Choroid plexus epithelial cell (primary cell): ENCODE measurements around the gene CAMSAP2.
A peak's percentile ranks its signal among the peaks of the same experiment; 100 is the strongest.
"Not testable (repeated sequence)": the region's sequence is repeated elsewhere in the genome, so short reads cannot be mapped to it uniquely, and the experiment has no call there.

Experiments used
- DNase-seq: peaks from one replicate; pipeline ENCODE4 v3.0.0-alpha.2; 2010; ENCODE audit warnings: low read depth
- H3K4me3 ChIP-seq: 2 replicates; pipeline ENCODE4 v1.5.1; 2011; ENCODE audit warnings: low read depth, mild to moderate bottlenecking, control low read depth, low read length, moderate library complexity
- TF ChIP-seq, protein P1 (sequence below): conservative IDR thresholded peaks from 2 replicates; pipeline ENCODE4 v1.5.1; 2011; ENCODE audit warnings: low read depth, mild to moderate bottlenecking, control low read depth, inconsistent platforms, low read length, moderate library complexity

The CAMSAP2 gene

DNA sequence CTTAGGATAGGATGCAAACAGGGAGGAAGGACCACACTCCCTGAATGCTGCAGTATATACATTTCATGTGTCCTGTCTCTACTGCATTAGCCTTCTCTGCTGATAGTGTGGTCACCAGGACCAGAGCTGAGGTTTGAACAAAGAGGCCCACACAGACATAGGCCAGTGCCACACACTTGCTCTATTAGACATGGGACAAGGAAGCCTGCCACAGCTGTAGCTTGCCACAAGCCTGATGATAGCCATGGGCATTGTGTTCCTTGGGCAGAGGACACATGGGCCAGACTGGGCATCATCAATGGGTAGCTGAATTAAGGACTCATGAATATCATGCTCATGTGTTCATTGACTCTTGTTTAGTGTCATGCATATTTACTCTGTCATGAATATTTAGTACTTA is 10.4 kb downstream of the CAMSAP2 start:
- TF ChIP-seq, protein P1, sequence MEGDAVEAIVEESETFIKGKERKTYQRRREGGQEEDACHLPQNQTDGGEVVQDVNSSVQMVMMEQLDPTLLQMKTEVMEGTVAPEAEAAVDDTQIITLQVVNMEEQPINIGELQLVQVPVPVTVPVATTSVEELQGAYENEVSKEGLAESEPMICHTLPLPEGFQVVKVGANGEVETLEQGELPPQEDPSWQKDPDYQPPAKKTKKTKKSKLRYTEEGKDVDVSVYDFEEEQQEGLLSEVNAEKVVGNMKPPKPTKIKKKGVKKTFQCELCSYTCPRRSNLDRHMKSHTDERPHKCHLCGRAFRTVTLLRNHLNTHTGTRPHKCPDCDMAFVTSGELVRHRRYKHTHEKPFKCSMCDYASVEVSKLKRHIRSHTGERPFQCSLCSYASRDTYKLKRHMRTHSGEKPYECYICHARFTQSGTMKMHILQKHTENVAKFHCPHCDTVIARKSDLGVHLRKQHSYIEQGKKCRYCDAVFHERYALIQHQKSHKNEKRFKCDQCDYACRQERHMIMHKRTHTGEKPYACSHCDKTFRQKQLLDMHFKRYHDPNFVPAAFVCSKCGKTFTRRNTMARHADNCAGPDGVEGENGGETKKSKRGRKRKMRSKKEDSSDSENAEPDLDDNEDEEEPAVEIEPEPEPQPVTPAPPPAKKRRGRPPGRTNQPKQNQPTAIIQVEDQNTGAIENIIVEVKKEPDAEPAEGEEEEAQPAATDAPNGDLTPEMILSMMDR = no peak
- no peak overlapping the region for H3K4me3 ChIP-seq
- no peak for DNase-seq

DNA sequence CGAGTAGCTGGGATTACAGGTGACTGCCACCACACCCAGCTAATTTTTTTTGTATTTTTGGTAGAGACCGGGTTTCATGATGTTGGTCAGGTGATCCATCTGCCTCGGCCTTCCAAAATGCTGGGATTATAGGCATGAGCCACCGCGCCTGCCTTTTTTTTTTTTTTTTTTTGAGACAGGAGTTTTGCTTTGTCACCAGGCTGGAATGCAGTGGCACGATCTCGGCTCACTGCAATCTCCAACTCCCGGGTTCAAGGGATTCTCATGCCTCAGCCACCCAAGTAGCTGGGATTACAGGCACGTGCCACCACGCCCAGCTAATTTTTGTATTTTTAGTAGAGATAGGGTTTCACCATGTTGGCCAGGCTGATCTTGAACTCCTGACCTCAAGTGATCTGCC is 12.1 kb downstream of the CAMSAP2 start:
- H3K4me3 ChIP-seq, DNase-seq: not testable (repeated sequence)

DNA sequence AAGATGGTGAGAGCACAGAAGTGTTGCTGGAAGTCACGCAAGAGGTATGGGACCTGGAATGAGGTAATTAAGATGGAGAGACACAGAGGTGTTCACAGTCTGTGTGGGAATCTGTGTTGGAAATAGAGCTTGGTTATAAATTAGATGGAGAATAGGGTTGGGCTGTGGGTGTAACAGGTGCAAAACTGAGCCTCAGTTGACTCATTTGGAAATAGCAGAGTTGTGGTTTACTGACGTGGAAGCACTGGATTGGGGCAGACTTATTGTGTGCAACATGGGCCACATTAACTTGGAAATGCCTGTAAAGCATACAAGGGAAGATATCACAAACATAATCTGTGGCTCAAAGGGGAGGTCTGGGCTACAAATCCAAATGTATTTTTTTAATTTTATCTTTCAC is 13.0 kb downstream of the CAMSAP2 start:
- no peak overlapping the region for H3K4me3 ChIP-seq
- TF ChIP-seq, protein P1 = no peak
- no peak for DNase-seq

DNA sequence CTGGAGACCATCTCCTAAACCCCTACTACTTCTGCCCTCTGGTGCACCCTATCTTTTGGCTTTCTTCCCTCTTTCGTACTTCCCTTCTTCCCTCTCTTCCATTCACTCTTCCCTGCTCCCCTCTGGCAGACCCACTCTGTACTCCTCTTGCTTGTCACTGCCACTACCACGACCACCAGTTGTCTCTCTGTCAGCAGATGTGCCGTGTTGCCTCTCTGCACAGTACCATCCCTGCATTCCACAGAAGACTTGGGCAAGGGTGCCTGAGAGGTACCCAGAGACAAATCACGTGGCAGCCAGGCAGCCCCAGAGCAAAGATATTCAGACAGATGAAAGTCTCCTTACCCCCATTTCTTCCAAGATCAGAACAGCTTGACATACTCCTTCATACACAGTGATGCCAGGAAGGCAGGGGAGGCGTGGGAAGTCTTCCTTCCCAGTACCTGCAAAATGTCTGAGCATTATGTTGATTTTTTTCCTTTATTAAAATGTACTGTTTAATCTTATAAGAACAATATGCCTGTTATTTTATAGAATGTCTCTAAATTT is 15.0 kb downstream of the CAMSAP2 start:
- no peak overlapping the region for H3K4me3 ChIP-seq
- DNase-seq = no peak
- TF ChIP-seq, protein P1 = no peak

DNA sequence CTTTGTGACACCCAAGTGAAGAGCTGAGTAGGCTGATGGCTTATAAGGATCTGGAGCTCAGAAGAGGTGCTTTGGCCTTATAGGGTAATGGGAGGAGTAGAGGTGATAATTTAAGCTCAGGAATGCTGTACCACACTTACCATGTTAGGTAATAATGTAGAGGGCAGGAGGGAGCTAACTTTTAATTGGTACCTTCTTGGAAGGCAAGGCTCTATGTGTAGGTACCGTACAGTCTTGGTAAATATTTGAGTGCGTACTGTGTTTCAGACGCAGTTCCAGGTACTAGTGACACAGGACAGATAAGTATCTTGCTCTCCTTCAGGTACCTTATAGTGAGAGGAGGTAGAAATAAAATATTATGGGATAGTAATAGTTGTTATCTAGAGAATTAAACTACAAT is 16.8 kb downstream of the CAMSAP2 start:
- no peak overlapping the region for H3K4me3 ChIP-seq
- no peak for DNase-seq
- TF ChIP-seq, protein P1 = no peak

DNA sequence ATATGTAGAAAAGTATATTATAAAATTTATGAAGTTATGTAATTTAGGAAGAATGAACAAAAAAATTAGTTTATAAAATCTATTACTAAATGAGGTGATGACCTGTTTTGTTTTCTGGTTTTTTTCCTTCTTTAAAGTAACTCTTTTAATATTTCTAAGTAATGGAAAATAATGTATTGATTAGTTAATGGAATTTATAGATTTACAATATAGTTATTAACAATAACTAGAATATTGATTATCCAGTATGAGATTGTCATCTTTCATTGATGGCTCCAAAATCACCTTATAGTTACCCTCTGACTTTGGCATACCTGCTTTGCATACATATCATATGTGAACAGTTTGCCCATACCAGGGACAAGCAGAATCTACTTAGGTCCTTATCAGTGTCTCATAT is 23.4 kb downstream of the CAMSAP2 start:
- no peak overlapping the region for H3K4me3 ChIP-seq

DNA sequence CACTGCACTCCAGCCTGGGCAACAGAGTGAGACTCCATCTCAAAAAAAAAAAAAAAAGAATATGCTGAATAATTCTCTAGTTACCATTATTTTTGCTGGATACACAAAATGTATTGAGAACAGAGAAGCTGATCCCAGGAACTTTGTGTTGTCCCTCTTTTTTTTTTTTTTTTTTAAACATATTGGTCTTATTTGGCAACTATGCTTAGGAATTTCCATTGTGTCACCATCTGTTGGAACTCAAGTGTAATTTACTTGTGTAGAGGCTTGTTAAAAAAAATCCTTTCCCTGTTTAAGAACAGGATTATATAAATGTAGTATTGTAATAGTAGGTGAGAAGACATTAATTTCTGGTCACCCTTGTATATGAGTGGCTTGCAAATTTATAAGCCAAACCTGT is 28.6 kb downstream of the CAMSAP2 start:
- TF ChIP-seq, protein P1 = no peak
- peak; percentile 42 for DNase-seq
- H3K4me3 ChIP-seq = no peak overlapping the region

More for the DNA sequence above, 23.4 kb downstream of the CAMSAP2 start:
- TF ChIP-seq, protein P1 = no peak
- no peak for DNase-seq
